ENCODE data around the gene ANKRD10.

Gene ANKRD10

GRCh38 chr13:110944968-110945927 is 30.4 kb upstream of the ANKRD10 start:
- DNase-seq: no peak

GRCh38 chr13:110944121-110944967 is 29.5 kb upstream of the ANKRD10 start:
- no peak for DNase-seq

DNA sequence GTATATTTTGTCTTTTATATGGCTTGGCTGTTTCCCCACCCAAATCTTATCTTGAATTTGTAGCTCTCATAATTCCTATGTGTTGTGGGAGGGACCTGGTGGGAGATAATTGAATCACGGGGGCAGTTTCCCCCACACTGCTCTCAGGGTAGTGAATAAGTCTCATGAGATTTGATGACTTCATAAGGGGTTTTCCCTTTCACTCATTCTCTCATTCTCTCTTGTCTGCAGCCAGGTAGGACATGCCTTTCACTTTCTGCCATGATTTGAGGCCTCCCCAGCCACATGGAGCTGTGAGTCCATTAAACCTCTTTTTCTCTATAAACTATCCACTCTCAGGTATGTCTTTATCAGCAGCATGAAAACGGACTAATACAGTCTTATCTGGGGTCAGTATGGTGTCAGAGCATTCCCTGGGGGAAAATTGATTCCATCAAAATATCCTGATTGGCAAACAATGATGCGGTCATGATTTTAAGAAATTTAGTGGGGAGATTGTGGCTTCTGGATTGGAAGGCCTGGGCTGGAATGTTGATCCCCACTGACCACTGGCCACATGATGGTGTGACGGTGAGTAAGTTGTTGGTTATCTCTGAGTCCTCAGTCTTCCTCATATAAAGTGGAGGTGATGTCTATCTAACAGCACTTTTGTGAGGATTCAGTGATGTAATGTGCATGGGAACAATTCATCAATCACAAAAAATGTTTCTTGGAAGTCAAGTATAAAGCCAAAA is 27.5 kb upstream of the ANKRD10 start:
- no peak for DNase-seq

DNA sequence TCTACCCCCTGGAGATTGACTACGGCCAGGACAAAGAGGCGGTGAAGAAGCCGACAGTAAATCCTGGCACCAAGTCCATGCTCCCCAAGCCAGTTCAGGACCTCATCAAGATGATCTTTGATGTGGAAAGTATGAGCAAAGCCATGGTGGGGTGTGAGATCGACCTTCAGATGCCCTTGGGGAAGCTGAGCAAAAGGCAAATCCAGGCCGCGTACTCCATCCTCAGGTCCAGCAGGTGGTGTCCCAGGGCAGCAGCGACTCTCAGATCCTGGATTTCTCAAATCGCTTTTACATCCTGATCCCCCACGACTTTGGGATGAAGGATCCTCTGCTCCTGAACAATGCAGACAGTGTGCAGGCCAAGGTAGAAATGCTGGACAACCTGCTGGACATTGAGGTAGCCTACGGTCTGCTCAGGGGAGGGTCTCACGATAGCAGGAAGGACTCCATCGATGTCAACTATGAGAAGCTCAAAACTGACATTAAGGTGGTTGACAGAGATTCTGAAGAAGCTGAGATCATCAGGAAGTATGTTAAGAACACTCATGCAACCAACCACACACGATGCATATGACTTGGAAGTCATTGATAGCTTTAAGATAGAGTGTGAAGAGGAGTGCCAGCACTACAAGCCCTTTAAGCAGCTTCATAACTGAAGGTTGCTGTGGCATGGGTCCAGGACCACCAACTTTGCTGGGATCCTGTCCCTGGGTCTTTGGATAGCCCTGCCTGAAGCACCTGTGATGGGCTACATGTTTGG is 24.0 kb upstream of the ANKRD10 start:
- DNase-seq: no peak

DNA sequence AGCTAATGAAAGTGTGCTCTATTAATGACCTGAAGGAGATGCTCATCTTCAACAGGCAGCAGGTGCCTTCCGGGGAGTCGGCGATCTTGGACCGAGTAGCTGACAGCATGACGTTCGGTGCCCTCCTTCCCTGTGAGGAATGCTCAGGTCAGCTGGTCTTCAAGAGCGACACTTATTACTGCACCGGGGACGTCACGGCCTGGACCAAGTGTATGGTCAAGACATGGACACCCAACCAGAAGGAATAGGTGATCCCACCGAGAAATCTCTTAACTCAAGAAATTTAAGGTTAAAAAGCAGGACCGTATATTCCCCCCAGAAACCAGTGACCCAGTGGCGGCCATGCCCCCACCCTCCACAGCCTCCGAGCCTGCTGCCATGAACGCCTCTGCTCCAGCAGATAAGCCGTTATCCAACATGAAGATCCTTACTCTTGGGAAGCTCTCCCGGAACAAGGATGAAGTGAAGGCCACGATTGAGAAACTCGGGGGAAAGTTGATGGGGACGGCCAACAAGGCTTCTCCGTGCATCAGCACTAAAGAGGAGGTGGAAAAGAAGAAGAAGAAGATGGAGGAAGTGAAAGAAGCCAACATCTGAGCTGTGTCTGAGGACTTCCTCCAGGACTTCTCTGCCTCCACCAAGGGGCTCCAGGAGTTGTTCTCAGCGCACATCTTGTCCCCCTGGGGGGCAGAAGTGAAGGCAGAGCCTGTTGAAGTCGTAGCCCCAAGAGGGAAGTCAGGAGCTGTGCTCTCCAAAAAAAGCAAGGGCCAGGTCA is 22.8 kb upstream of the ANKRD10 start:
- DNase-seq: no peak

- no peak for DNase-seq
Observed at GRCh38 chr13:110936519-110936918, 21.6 kb upstream of the ANKRD10 start.

DNA sequence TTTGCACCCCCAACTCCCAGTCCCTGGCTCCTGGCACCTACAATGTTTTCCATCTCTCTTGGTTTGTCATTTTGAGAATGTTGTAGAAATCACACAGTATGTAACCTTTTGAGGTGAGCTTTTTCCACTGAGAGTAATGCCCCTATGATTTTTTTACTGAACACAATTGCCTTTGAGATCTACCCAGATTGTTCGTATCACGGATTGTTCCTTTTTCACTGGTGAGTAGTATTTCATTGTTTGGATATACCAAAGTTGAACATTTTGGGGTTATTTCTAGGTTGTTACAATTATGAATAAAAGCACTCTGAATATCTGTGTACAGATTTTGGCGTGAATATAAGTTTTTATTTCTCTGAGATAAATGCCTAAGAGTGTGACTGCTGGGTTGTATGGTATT is 17.7 kb upstream of the ANKRD10 start:
- no peak for DNase-seq

GRCh38 chr13:110929104-110929777 is 14.4 kb upstream of the ANKRD10 start:
- no peak for DNase-seq

DNA sequence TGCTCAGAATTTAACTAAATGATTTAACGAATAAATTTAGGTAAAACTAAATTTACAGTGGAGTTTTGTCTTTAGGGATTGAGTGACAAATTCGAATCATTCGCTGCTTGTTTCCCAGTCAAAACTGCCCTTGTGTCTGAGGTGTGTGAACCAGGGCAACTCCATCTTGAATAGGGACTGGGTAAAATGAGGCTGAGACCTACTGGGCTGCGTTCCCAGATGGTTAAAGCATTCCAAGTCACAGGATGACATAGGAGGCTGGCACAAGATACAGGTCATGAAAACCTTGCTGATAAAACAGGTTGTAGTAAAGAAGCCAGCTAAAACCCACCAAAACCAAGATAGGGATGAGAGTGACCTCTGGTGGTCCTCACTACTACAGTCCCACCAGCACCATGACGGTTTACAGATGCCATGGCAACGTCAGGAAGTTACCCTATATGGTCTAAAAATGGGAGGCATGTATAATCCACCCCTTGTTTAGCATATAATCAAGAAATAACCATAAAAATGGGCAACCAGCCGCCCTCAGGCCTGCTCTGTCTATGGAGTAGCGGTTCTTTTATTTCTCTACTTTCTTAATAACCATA is 10.2 kb upstream of the ANKRD10 start:
- DNase-seq: no peak

GRCh38 chr13:110924639-110924934 is 9.7 kb upstream of the ANKRD10 start:
- DNase-seq: no peak

DNA sequence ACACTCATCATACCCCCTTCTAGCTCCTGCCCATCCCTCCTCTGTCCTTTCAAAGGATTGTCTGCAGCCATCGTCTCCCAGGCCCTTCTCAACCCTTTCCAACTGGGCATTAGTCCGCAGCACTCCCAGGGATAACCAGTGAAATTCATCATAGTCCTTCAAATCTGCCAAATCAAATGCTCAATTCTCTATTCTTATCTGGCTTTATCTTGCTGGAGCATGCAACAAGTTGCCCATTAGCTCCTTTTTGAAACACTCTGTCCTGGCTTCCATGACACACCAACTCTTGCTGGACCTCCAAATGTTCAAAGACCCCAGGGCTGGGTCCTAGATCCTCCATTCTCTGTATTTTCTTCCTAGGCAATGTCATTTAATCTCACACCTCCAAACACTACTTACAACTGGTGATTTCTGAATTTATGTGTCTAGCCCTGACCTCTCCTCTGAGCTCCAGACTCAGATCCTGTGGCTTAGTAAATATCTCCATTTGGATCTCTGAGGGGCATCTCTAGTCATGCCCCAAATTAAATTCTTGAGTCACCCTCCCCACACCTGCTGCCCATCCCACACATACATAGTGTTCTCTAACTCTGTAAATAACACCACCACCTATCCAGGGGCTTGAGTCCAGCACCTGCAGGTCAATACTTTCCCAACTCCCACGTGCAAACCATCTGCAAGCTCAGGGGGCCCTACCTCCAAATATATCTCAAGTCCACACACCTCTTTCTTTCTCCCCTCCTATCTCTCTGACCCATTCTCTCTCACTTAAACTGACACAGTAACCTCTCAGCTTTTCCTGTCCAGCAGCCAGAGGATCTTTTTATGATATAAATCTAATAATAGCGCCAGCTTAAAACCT is 9.1 kb upstream of the ANKRD10 start:
- DNase-seq: no peak

GRCh38 chr13:110923086-110923485 is 8.2 kb upstream of the ANKRD10 start:
- no peak for DNase-seq

GRCh38 chr13:110922506-110922905 is 7.6 kb upstream of the ANKRD10 start:
- DNase-seq: no peak

- DNase-seq: no peak
Observed at GRCh38 chr13:110921695-110922094, 6.8 kb upstream of the ANKRD10 start.

DNA sequence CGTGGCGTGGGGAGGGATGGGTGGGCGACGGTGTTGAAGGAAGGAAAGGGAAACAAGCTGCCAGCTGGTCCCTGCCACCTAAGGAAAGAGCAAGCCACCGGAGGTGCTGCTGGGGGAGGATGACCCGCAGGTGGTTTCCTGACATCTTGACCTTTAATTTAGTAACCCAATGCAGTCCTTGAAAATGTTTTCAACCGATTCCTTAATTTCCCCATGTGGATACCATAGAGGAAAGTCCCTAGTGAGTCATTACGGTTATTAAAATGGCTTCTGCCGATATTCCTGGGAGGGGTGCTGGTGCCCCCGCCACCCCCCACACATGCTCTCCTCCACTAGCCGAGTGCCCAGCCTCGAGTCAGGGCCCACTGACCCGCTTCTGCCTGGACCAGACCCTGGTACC is 6.3 kb upstream of the ANKRD10 start:
- no peak for DNase-seq

DNA sequence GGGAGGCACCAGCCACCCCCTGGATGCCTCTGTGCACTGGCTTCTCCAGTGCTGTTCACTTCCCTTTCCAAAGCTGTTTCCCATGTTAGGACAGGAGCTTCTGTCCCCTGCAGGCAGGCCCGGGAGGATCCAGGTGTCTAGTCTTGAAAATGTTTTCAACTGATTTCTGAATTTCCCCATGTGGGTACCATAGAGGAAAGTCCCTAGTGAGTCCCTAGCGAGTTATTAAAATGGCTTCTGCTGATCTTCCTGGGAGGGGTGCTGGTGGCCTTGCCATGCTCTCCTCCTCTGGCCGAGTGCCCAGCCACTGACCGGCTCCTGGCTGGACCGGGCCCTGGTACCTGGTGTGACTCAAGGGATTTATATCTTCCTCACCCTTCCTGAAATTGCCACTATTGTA is 5.2 kb upstream of the ANKRD10 start:
- no peak for DNase-seq

- no peak for DNase-seq
Observed at GRCh38 chr13:110916301-110917142, 1.7 kb upstream of the ANKRD10 start.

DNA sequence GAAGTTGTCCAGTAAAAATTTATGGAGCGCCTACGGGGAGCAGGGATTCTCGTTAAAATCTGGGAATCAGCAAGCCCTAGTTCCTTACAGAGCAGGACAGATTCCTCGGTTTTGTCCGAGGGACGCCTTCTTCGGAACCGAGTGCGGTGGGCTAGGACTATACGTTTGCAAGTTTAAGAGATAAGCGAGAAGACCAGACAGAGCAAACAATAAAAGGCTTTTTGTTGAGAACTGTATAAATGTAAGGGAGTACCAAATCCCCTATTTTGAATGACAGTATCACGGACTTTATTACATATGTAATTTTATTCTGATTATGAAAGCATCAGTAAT is 971 bp upstream of the ANKRD10 start:
- DNase-seq: no peak
